Vagina (tissue), 2 donors: Measurements from ENCODE around the gene TMEM91.

ENCODE experiments used
- CTCF ChIP-seq, 3 experiments: fragments of 450-650 bp in 2 of 3; fragments of 200-600 bp in 1 of 3; sonication (generic) in 1 of 3; IDR thresholded peaks; one replicate each; pipeline ENCODE4 v1.5.1; 2017 to 2019; ENCODE audit warnings: antibody characterized with exemption in 3 of 3, mild to moderate bottlenecking in 2 of 3, moderate library complexity in 2 of 3
- POLR2A ChIP-seq, 2 donors: fragments of 450-650 bp; IDR thresholded peaks; one replicate each; pipeline ENCODE4 v1.6.1; 2017; ENCODE audit warnings: antibody characterized with exemption in 2 of 2, mild to moderate bottlenecking in 2 of 2, moderate library complexity in 2 of 2
- POLR2AphosphoS5 ChIP-seq, 2 donors: sonication (generic); formaldehyde crosslinking; IDR thresholded peaks; one replicate each; pipeline ENCODE4 v1.9.0; 2017; ENCODE audit warnings: antibody characterized with exemption in 2 of 2, mild to moderate bottlenecking in 2 of 2, low read depth in 1 of 2; ENCODE audit not compliant: insufficient read depth in 1 of 2

GRCh38 chr19:41414461-41414860, 38.1 kb downstream of the TMEM91 start:
- TF ChIP-seq POLR2AphosphoS5 (IDR thresholded peaks at IDR 0.05; ENCODE audit: insufficient read depth in 1 of 2, low read depth in 1 of 2) (no peak), POLR2A (IDR thresholded peaks at IDR 0.05) (no peak), CTCF (IDR thresholded peaks at IDR 0.05) (no peak)
